OCI-LY3 (cell line): ENCODE data around the gene NSL1.

ENCODE experiments used
- H2AFZ ChIP-seq: fragments of 200-600, 300-600 bp; shearing (Covaris generic); 2 replicates; pipeline ENCODE4 v1.6.0; 2014; ENCODE audit warnings: antibody characterized with exemption, low read depth, low read length
- H3K27ac ChIP-seq: fragments of 200-600, 300-600 bp; sonication (generic); 2 replicates; pipeline ENCODE4 v1.5.1; 2014; ENCODE audit warnings: mild to moderate bottlenecking, low read length, moderate library complexity, mixed read lengths
- H3K27me3 ChIP-seq: fragments of 200-600, 300-600 bp; sonication (generic); 2 replicates; pipeline ENCODE4 v1.6.1; 2014; ENCODE audit warnings: low read depth, low read length, mixed read lengths
- H3K36me3 ChIP-seq: fragments of 200-600, 300-600 bp; sonication (generic); replicated peaks from 2 replicates; pipeline ENCODE3; 2014; ENCODE audit warnings: low read depth, low read length, mixed read lengths
- H3K4me1 ChIP-seq: fragments of 300-600, 200-600 bp; sonication (generic); 2 replicates; pipeline ENCODE4 v1.6.1; 2014; ENCODE audit warnings: low read length, mixed read lengths
- H3K4me2 ChIP-seq: fragments of 200-600, 300-600 bp; sonication (generic); 2 replicates; pipeline ENCODE4 v1.6.1; 2014; ENCODE audit warnings: low read length, mixed read lengths
- H3K4me3 ChIP-seq: fragments of 300-600, 200-600 bp; sonication (generic); 2 replicates; pipeline ENCODE4 v1.5.1; 2014; ENCODE audit warnings: antibody characterized with exemption, mild to moderate bottlenecking, low read length, moderate library complexity
- H3K79me2 ChIP-seq: fragments of 300-600, 200-600 bp; shearing (Covaris generic); 2 replicates; pipeline ENCODE4 v1.6.1; 2014; ENCODE audit warnings: mild to moderate bottlenecking, low read length, mixed read lengths
- H3K9ac ChIP-seq: fragments of 300-600, 200-600 bp; shearing (Covaris generic); 2 replicates; pipeline ENCODE4 v1.6.0; 2014; ENCODE audit warnings: mild to moderate bottlenecking, low read length, moderate library complexity
- H3K9me3 ChIP-seq: fragments of 200-600, 300-600 bp; shearing (Covaris generic); 2 replicates; pipeline ENCODE4 v1.6.1; 2014; ENCODE audit warnings: low read length, mixed read lengths; ENCODE audit not compliant: insufficient read depth
- H4K20me1 ChIP-seq: fragments of 200-600, 300-600 bp; sonication (generic); 2 replicates; pipeline ENCODE4 v1.6.1; 2016; ENCODE audit warnings: low read length, mixed read lengths; ENCODE audit not compliant: insufficient read depth
- EZH2phosphoT487 ChIP-seq: fragments of 200-600 bp; shearing (Covaris generic); IDR thresholded peaks from 2 replicates; pipeline ENCODE4 v1.6.1; 2018; ENCODE audit warnings: antibody characterized with exemption, mixed run types, low read depth
- TF ChIP-seq, protein P1 (sequence below): fragments of 200-600, 300-600 bp; sonication (generic); IDR thresholded peaks from 2 replicates; pipeline ENCODE4 v1.5.1; 2014; ENCODE audit warnings: antibody characterized with exemption, low read length, low read depth

Gene NSL1

GRCh38 chr1:212719633-212720032 lies 71.9 kb downstream of the NSL1 start:
- Histone ChIP-seq H3K36me3 (no peaks in the 10 kb centered on the region), H3K27ac (no peak overlapping the region), H3K9me3 (no peaks in the 10 kb centered on the region), H3K79me2 (no peaks in the 10 kb centered on the region), H3K4me3 (no peak overlapping the region), H3K9ac (no peak overlapping the region), H4K20me1 (no peaks in the 10 kb centered on the region), H3K4me2 (no peak overlapping the region), H2AFZ (no peak overlapping the region), H3K27me3 (no peaks in the 10 kb centered on the region), H3K4me1 (peaks cover 6% of the 10 kb centered on the region)
- TF ChIP-seq EZH2phosphoT487: no peak
- TF ChIP-seq, protein P1, sequence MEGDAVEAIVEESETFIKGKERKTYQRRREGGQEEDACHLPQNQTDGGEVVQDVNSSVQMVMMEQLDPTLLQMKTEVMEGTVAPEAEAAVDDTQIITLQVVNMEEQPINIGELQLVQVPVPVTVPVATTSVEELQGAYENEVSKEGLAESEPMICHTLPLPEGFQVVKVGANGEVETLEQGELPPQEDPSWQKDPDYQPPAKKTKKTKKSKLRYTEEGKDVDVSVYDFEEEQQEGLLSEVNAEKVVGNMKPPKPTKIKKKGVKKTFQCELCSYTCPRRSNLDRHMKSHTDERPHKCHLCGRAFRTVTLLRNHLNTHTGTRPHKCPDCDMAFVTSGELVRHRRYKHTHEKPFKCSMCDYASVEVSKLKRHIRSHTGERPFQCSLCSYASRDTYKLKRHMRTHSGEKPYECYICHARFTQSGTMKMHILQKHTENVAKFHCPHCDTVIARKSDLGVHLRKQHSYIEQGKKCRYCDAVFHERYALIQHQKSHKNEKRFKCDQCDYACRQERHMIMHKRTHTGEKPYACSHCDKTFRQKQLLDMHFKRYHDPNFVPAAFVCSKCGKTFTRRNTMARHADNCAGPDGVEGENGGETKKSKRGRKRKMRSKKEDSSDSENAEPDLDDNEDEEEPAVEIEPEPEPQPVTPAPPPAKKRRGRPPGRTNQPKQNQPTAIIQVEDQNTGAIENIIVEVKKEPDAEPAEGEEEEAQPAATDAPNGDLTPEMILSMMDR: no peak

DNA sequence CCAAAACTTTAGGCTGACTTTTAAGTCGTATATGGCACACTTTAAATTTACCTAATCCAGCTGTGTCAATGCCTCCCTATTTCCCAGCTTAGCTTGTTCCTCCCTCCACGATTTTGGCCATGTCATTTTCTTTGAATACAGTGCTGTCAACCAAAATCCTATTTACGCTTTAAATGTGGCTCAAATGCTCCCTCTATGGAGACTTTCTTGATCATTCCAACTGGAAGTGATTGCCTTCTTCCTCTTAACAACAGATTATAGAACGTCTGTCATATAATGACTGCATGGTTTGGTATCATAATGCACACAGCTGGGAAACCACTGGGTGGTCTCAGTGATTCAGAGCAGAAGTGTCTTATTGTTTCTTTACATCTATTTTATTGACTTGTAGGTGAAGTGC lies 73.1 kb downstream of the NSL1 start:
- H3K27ac ChIP-seq: no peak overlapping the region
- no peaks in the 10 kb centered on the region for H4K20me1 ChIP-seq
- no peak overlapping the region for H3K4me2 ChIP-seq
- no peak overlapping the region for H3K9ac ChIP-seq
- no peaks in the 10 kb centered on the region for H3K27me3 ChIP-seq
- peaks cover 6% of the 10 kb centered on the region for H3K4me1 ChIP-seq
- TF ChIP-seq EZH2phosphoT487: no peak
- TF ChIP-seq, protein P1: no peak
- no peaks in the 10 kb centered on the region for H3K79me2 ChIP-seq
- H2AFZ ChIP-seq: no peak overlapping the region
- H3K9me3 ChIP-seq: no peaks in the 10 kb centered on the region
- H3K36me3 ChIP-seq: no peaks in the 10 kb centered on the region
- H3K4me3 ChIP-seq: no peak overlapping the region

DNA sequence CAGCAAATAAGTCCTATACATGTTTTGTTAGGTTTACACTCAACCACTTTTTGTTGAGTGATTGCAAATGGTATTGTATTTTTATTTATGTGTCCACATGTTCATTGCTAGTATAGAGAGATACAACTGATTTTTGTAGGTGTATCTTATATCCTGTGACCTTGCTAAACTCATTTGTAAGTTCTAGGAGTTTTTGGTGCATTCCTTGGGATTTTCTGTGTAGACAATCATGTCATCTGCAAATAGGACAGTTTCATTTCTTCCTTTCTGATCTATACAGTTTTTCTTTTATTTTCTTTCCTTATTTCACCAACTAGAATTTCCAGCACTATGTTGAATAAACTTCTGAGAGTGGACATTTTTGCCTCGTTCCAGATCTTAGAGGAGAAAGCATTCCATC lies 75.4 kb downstream of the NSL1 start:
- no peaks in the 10 kb centered on the region for H3K79me2 ChIP-seq

GRCh38 chr1:212713465-212714136 lies 78.0 kb downstream of the NSL1 start:
- H4K20me1 ChIP-seq: no peaks in the 10 kb centered on the region
- H3K27ac ChIP-seq: no peak overlapping the region
- no peaks in the 10 kb centered on the region for H3K27me3 ChIP-seq
- no peak overlapping the region for H3K9ac ChIP-seq
- H3K9me3 ChIP-seq: no peaks in the 10 kb centered on the region
- H3K4me1 ChIP-seq: peaks cover 7% of the 10 kb centered on the region
- no peak for TF ChIP-seq EZH2phosphoT487
- TF ChIP-seq, protein P1: no peak
- no peak overlapping the region for H3K4me2 ChIP-seq
- H3K79me2 ChIP-seq: no peaks in the 10 kb centered on the region
- H2AFZ ChIP-seq: no peak overlapping the region
- H3K4me3 ChIP-seq: no peak overlapping the region
- no peaks in the 10 kb centered on the region for H3K36me3 ChIP-seq

More for the DNA sequence above, 75.4 kb downstream of the NSL1 start:
- Histone ChIP-seq H3K9me3 (no peaks in the 10 kb centered on the region), H3K4me2 (no peak overlapping the region), H3K36me3 (no peaks in the 10 kb centered on the region), H3K9ac (no peak overlapping the region), H3K4me3 (no peak overlapping the region), H3K27me3 (no peaks in the 10 kb centered on the region), H3K4me1 (peaks cover 7% of the 10 kb centered on the region), H4K20me1 (no peaks in the 10 kb centered on the region), H2AFZ (no peak overlapping the region), H3K27ac (no peak overlapping the region)
- TF ChIP-seq EZH2phosphoT487: no peak
- TF ChIP-seq, protein P1: no peak
